Measurements from ENCODE around the gene SMIM20.

SMIM20 gene

DNA sequence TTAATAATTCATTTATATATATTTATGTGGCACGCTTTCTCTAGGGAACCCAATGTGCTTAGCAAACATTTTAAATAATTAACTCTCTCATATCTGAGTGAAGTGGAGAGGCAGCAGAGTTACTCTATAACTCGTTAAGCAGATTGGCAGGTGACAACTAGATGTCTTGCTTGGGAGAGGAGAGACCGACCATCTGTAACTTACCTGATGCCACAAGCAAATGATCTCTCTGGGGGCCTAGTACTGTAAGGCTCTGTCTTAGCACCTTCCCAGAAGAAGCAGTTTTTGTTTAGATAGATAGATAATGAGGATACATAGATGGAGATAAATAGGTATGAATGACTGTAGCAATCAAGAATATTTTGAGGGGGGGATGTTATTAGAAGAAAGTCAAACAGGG, 39.4 kb upstream of the SMIM20 start:
- H3K27ac ChIP-seq: no peak overlapping the region
- TF ChIP-seq, protein P1, sequence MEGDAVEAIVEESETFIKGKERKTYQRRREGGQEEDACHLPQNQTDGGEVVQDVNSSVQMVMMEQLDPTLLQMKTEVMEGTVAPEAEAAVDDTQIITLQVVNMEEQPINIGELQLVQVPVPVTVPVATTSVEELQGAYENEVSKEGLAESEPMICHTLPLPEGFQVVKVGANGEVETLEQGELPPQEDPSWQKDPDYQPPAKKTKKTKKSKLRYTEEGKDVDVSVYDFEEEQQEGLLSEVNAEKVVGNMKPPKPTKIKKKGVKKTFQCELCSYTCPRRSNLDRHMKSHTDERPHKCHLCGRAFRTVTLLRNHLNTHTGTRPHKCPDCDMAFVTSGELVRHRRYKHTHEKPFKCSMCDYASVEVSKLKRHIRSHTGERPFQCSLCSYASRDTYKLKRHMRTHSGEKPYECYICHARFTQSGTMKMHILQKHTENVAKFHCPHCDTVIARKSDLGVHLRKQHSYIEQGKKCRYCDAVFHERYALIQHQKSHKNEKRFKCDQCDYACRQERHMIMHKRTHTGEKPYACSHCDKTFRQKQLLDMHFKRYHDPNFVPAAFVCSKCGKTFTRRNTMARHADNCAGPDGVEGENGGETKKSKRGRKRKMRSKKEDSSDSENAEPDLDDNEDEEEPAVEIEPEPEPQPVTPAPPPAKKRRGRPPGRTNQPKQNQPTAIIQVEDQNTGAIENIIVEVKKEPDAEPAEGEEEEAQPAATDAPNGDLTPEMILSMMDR (conservative IDR thresholded peaks at IDR 0.05): no peak

DNA sequence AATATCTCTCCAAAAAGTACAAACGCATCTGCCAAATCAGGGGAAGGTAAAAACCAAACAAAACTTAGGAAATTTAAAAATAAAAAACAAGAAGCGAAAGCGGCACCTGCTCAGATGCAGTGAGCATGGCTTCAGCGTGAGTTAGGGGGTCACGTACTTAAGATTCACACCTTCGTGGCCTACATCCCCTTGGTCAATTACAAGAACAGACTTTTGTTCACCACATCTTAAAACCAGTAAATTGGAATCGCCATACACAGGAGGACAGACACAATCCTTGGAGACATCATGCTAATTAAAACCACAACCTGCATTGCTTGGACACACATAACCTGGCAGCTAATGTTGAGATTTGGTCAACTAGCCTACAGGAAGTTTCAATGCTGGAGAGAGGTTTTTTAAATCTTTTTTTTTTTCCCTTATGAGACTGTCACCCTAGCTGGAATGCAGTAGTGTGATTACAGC, 38.7 kb upstream of the SMIM20 start:
- H3K27ac ChIP-seq: no peak overlapping the region
- TF ChIP-seq, protein P1 (conservative IDR thresholded peaks at IDR 0.05): no peak

DNA sequence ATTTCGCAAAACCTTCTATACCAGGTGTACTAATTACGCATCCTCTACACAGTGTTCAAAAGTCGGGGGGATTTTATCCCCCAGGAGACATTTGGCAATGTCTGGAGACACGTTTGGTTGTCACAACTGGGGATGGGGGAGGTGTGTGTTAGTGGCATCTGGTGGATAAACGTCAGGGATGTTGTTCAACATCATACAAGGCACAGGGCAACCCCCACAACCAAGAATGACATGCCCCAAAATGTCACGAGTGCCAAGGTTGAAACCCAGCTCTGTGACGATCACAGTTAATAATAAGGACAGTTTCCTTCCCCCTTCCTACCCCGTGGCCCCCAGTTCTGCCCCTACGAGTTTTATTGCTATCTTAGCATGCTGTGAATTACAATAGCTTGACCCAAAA, 35.3 kb upstream of the SMIM20 start:
- TF ChIP-seq, protein P1 (conservative IDR thresholded peaks at IDR 0.05): no peak
- no peak overlapping the region for H3K27ac ChIP-seq

DNA sequence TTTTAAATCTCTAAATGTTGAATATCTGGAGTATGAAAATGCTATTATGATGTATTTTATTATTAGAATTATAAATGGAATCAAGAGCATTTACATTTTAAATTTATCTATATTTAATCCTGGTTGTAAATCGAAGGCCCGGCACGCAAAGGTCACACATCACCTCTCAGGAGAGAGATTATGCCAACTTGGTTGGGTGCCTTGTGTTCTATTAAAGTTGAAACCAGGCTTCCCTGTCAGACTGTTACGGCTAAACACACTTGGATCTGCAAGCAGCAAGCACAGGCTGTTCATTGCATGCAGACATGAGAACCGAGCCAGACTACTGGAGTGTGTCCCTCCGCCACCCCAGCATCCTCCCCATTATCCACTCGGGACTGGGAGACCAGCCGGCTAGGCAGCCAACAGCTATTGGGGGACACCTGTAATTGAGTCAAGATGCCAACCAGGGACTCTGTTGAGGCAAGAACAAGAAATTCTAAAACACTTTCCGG, 34.9 kb upstream of the SMIM20 start:
- TF ChIP-seq, protein P1 (conservative IDR thresholded peaks at IDR 0.05): no peak
- no peak overlapping the region for H3K27ac ChIP-seq

DNA sequence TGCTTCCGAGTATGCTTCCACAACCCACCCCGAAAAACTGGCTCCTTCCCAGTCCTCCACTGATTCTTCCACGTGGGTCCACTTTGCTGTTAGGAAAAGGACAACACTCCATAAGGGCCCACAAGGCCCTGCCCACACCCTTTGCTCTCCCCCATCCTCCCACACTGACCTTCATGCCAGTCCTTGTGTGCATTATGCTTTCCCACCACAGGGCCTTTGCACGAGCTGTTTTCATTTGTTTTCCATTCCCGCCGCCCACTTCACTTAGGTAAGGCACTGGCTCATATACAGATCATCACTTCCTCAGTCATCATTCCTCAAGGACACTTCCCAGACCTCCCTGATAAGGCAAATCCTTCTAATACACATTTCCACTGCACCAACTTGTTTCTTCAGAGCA, 34.4 kb upstream of the SMIM20 start:
- TF ChIP-seq, protein P1 (conservative IDR thresholded peaks at IDR 0.05): no peak
- no peak overlapping the region for H3K27ac ChIP-seq

DNA sequence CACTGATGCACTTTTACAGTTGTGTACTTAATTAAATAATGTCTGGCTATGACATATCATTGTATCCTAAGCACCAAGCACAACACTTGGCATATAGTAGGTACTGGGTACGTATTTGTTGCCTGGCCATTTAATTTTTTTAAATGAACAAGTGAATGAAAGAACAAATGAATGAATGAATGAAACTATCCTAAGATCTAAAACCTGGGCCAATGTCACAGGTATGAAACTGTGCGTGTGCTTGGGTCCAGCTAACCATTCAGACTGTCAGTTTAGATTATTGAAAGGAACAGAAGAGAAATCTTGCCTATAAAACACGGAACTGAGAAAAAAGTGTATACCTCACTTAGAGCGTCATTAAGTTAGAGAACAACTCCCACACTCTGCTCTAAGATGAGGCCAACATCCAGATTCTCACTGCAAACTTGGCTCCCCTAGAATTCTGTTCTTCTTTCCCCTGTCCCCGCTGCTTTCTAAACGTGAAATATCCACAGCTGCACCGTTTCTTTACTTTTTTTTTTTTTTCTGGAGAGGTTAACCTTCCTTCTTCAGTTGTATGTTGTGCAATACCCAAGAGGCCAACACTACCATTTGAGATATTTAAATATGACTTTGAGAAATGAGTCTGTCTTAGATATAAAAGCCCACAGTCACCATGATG, 33.9 kb upstream of the SMIM20 start:
- TF ChIP-seq, protein P1 (conservative IDR thresholded peaks at IDR 0.05): no peak
- H3K27ac ChIP-seq: no peak overlapping the region

DNA sequence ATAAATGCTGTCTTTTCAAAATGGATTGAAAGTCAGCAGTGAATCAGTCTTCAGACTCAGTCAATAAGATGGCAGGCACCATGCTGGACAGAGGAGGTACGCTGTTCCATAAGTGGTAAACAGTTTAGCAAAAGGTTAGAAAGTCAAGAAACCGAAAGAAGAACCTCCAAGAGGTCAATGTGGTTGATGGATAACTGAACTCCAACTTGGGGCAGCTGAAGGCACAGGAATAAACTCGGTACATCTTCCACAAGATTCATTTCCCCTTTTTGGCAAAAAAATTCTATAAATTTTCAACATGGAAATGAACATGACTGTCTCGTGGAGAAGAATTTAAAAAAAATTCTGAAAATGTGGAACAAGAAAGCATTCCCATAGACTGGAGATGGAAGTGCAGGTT, 32.8 kb upstream of the SMIM20 start:
- TF ChIP-seq, protein P1 (conservative IDR thresholded peaks at IDR 0.05): no peak

More for the DNA sequence above, 32.8 kb upstream of the SMIM20 start:
- no peak overlapping the region for H3K27ac ChIP-seq

All from VCaP (cell line).